HFF-Myc (cell line): ENCODE results near the gene RAD50.

ENCODE experiments used
- DNase-seq: peaks from one replicate; pipeline ENCODE4 v3.0.0-alpha.2; 2011; ENCODE audit warnings: low read depth; ENCODE audit errors: extremely low read depth
- H3K4me3 ChIP-seq: replicated peaks from 2 replicates; pipeline ENCODE4 v1.5.1; 2011; ENCODE audit warnings: low read depth, mild to moderate bottlenecking, control low read depth, low read length
- CTCF ChIP-seq: IDR thresholded peaks from 2 replicates; pipeline ENCODE4 v1.5.1; 2012; ENCODE audit warnings: mild to moderate bottlenecking, low read depth, low read length, control low read depth; ENCODE audit errors: missing control alignments

The RAD50 gene

DNA sequence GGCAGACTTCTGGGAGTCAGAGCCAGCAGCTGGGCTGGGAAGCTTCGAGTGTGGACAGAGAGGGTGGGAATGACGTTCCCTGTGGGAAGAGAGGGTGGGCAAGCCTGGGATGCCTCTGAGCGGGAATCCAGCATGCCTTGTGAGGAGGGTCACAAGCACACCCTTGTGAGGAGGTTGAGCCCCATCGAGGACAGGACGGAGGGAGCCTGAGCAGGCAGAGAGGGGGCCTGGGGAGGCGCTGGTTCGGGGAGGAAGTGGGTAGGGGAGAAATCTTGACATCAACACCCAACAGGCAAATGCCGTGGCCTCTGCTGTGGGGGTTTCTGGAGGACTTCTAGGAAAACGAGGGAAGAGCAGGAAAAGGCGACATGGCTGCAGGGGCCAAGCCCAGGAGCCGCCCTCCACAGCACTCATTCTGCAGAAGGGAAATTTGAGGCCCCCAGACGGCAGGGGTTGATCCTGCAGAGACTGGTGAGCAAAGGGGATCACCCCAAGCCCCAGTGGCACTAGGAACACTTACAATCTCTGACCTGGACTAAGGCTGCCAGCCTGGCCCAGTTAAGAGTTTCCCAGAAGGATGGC, 100.1 kb downstream of the RAD50 start:
- H3K4me3 ChIP-seq: peak overlapping the region; percentile 30
- DNase-seq: no peak
- TF ChIP-seq CTCF: no peak

- TF ChIP-seq CTCF: no peak
Measured at GRCh38 chr5:132657676-132658380, 101.1 kb downstream of the RAD50 start, which contains the start of gene IL13. TSS of gene IL13 (plus strand) at chr5:132658173. CDS start at chr5:132658187, 14 bp downstream.

DNA sequence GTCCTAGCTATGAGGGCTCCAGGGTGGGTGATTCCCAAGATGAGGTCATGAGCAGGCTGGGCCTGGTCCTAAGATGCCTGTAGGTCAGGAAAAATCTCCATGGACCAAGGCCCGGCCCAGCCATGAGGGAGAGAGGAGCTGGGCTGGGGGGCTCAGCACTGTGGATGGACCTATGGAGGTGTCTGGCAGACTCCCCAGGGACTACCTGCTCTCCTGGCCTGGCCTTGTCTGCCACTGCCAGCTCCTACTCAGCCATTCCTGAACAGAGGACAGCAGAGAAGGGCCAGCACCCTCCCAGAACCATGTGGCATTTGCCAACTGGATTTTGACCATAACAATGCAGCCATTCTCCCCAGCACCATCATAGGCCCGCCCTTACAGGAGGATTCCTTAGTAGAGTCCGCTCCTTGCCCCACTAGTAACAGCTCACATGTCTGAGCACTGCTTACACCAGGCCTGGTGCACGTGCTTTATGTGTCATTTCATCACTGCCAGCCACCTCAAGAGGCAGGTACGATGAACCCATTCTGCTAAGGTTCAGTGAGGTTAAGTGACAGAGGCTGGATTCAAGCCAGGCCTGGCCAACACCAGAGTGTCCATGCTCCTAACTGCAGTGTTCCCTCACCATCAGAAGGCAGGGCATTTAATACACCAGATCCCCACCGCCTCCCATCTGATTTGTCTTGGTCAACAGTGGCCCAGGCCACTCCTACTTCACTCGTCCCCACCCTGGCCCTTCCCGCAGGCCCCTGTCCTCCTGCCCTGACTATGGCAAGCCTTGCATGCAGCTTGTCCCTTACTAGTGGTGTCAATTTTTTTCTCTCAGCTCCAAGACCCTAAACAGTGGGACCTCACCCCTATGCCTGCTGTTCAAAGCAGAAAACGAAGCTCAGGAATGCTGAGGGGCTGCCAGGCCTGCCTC, 101.9 kb downstream of the RAD50 start:
- TF ChIP-seq CTCF: no peak
- DNase-seq: no peak
- no peak overlapping the region for H3K4me3 ChIP-seq

More at GRCh38 chr5:132657676-132658380, 101.1 kb downstream of the RAD50 start, which contains the start of gene IL13:
- DNase-seq: no peak
- H3K4me3 ChIP-seq: no peak within 1 kb of the TSS

GRCh38 chr5:132659598-132660493, 103.1 kb downstream of the RAD50 start:
- no peak for DNase-seq
- no peak overlapping the region for H3K4me3 ChIP-seq
- TF ChIP-seq CTCF: no peak

DNA sequence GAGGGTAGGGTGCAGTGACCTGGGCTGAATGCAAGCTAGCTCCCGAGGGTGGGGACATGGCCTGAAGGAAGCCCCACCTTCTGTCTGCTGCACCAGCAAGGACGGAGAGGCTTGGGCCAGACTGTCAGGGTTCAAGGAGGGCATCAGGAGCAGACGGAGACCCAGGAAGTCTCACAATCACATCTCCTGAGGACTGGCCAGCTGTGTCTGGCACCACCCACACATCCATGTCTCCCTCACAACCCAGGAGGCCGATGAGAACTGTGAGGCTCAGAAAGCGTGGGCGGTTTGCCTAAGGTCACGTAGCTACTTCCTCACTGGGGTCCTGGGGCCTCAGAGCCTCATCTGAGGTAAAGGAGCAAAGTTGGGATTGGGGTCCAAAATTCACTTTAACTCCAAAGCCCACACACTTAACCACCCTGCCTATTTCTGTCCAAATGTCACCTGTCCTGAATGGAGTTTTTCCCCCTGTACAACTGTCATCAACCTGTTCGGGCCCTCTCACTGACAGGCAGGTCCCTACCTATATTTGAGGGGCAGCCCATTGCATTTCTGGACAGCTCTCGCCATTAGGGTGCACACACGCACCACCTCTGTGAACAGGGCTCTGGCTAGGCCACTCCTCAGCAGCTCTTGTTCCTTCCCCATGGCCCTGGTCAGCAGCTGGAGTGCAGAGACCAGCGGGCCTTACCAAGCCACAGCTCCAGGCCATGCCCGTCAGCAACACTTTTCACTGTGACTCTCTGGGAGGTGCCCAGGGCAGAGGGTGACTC, 104.6 kb downstream of the RAD50 start:
- no peak for DNase-seq
- TF ChIP-seq CTCF: no peak
- H3K4me3 ChIP-seq: no peak overlapping the region
